Stimulated activated CD8-positive, alpha-beta memory T cell treated with anti-CD3 and anti-CD28 coated beads, Interleukin-15, amount 100 ng/mL, for 4 hours (primary cell): ENCODE results near the gene TRAPPC10.
A peak's percentile ranks its signal among the peaks of the same experiment; 100 is the strongest.
"Not testable (repeated sequence)": the region's sequence is repeated elsewhere in the genome, so short reads cannot be mapped to it uniquely, and the experiment has no call there.

Experiments
- DNase-seq, 2 donors: peaks; one replicate each; pipeline ENCODE4 v3.0.0-alpha.2; 2020; ENCODE audit warnings: low read depth in 2 of 2

Gene TRAPPC10

DNA sequence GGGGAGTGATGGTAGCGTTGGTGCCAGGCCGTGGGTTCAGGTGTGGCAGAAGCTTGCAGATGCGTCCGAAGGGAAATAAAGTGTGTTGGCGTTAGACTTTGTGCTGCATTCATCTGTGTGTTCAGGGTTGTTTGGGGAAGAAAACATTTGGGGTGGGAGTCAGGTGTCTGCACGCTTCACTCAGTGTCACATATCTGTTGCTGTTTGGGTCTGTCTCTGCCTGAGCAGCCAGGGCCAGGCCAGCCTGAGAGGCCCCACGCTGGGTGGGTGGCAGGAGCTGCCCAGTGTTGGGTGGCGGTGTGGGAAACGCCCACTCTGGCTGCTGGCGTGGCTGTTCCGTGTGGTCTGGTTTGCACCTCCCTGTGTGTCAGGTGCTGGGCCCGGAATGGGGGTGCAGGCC lies 133.5 kb downstream of the TRAPPC10 start:
- not testable (repeated sequence) for DNase-seq

DNA sequence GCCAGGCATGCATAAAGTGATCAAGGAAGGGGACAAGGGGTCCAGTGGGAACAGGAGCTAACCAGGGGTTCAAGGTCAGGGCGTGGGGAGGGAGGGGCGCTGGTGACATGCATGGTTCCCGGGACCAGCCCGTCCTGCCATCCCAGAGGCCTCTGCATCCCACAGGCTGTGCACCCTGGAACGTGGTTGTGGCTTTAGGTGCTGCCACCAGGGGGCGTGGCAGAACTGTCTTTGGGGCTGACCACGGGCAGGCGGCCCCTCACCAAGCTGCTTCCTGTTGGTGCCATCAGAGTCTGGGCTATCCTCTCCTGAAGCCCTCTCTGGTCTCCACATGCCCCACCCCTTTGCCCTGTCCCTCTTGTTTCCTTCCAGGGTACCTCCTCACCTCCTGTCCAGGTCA lies 135.0 kb downstream of the TRAPPC10 start:
- not testable (repeated sequence) for DNase-seq

DNA sequence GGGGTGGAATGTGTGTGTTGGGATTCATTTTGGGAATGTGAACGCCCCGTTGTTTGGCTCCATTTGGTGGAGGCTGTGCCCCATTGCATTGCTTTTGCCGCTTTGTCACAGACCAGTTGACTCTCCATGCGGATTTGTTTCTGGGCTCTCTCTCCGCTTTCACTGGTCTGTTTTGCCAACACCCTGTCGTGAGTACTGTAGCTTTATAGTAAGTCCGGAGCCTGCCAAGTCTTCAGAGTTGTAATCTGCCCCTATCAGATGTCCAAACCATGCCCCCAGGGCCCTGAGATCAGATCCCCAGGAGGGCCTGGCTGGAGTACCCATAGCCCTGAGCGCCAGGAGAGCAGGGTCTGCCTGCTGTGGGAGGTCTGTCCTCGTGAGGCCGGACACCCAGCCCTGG lies 138.1 kb downstream of the TRAPPC10 start:
- not testable (repeated sequence) for DNase-seq

DNA sequence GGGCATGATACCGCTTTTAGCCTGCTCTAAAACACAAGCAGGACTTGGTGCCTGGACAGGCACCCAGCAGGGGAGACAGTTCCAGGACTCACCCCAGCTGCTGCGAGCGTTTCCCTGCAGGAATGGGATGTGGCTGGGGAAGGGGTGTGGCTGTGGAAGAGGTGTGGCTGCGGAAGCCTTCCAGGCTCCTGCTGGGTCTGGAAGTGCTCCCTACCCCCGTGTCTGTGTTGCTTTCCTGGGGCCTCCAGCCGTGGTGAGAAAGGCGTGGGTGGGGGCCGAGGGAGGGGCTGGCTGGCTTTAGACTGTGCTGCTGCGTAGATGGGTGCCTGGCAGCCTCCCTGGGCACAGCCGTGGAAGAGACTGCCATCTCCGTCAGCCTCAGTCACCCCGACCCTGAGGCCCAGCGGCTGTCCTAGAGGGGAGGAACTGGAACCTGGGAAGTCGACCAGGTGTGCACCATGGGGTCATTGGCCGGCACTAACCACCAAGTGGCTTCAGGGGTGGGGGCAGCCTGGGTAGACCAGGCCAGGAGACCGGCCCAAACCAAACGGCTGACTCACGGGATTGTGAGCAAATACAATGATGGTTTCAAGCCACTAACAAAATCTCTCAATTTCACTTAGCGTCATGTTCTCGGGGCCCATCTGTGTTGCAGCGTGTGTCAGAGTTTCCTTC lies 141.2 kb downstream of the TRAPPC10 start:
- DNase-seq: not testable (repeated sequence)

DNA sequence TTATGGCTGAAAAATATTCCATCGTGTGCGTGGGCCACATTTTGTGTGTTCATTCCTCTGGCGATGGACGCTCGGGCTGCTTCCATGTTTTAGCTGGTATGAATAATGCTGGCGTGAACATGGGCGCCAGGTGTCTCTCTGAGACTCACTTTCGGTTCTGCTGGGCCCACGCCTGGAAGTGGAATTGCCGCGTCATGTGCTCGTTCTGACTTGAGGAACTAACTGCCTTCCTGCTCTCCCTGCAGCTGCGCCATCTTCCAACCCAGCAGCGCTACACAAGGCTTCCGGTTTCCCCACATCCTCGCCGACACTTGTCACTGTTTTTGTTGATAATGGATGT lies 141.8 kb downstream of the TRAPPC10 start:
- DNase-seq: peak in 1 of 2 donors; percentile 10

DNA sequence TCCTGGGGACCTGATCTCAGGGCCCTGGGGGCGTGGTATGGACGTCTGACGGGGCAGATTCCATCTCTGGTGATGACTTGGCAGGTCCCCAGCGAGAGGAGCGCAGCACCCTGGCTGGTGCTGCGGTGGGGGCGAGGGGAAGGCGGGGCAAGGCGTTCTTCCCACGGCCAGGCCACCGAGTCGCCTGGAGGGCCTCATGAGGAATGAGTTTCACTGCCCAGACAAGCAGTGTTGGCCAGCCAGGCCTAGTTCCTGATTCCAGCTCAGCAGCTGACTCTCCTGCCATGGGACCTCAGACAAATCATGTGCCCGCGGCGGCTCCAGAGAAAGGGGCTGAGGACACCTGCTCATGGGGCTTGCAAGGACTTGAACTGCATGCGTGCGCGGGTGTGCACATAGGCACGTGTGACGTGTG lies 142.7 kb downstream of the TRAPPC10 start:
- DNase-seq: not testable (repeated sequence)

DNA sequence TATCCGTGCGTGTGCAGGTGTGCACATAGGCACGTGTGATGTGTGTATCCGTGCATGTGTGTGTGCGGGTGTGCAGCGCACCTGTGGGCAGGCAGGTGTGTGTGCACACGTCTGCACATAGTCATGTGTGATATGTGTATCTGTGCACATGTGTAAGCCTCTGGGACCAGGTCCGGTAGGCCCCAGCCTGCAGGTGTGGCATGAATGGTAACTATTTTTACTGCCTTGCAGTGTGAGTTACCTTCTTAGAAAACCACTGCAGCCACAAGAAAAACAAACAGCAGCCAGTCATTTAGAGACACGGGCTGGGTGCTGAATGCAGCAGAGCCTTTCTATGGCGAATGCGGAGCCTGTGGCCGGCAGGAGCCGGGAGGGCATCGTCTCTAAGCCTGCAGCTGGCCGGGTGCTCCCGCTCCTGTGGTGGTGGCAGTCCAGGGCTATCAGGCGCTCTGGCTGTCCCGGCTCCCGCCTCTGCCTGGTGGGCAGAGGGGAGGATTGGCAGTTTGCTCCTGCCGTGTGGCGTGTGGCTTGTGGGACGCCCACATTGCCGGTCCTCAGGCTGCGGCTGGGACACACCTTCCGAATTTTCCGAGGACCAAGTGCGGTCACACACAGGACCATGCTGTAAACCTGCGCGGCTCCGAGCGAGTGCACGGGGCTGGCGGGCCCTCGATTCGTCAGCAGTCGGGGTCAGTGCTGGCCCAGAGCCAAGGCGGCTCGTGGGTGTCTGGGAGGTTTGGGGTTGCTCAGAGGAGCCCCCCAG lies 143.3 kb downstream of the TRAPPC10 start:
- DNase-seq: not testable (repeated sequence)

DNA sequence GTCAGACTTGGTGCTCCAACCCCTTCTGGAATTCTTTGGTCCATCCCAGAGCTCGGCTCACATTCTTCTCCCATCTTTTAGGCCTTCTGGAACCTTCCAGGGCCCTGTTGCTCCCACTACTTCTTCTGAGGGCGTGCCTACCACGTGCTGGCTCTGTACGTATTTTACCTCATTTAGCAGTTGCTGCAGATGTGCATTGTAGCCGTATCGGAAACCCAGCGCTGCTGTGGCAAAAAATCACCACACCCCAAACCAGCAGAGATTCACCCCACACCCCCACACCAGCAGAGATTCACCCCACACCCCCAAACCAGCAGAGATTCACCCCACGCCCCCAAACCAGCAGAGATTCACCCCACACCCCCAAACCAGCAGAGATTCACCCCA lies 143.9 kb downstream of the TRAPPC10 start:
- DNase-seq: not testable (repeated sequence)
